Epithelial cell of esophagus (primary cell): ENCODE data around the gene YJEFN3.

Source experiments
- DNase-seq: peaks from one replicate; pipeline ENCODE4 v3.0.0; 2010; ENCODE audit warnings: low read depth
- H3K4me3 ChIP-seq: 2 replicates; pipeline ENCODE4 v1.5.1; 2011; ENCODE audit warnings: mild to moderate bottlenecking, low read length, control low read depth
- CTCF ChIP-seq: IDR thresholded peaks from 2 replicates; pipeline ENCODE4 v1.5.1; 2011; ENCODE audit warnings: low read depth, mild to moderate bottlenecking, low read length, control low read depth, inconsistent platforms; ENCODE audit not compliant: insufficient read depth; ENCODE audit errors: missing control alignments

YJEFN3 gene

GRCh38 chr19:19551853-19552192 is 23.1 kb downstream of the YJEFN3 start:
- DNase-seq, result no peak

GRCh38 chr19:19552798-19553197 is 24.1 kb downstream of the YJEFN3 start:
- peak; percentile 43 for DNase-seq
- no peak overlapping the region for H3K4me3 ChIP-seq
- peak; percentile 72 for TF ChIP-seq CTCF

More at GRCh38 chr19:19551853-19552192, 23.1 kb downstream of the YJEFN3 start:
- no peak overlapping the region for H3K4me3 ChIP-seq
- TF ChIP-seq CTCF, result no peak

GRCh38 chr19:19553670-19554069 is 25.0 kb downstream of the YJEFN3 start:
- H3K4me3 ChIP-seq, result no peak overlapping the region
- TF ChIP-seq CTCF, result no peak
- DNase-seq, result no peak

GRCh38 chr19:19554074-19555023 is 25.6 kb downstream of the YJEFN3 start:
- DNase-seq, result peak; percentile 42
- peak; percentile 61 for TF ChIP-seq CTCF
- H3K4me3 ChIP-seq, result no peak overlapping the region

GRCh38 chr19:19558055-19558454 is 29.3 kb downstream of the YJEFN3 start:
- DNase-seq, result no peak
- TF ChIP-seq CTCF, result no peak
- H3K4me3 ChIP-seq, result no peak overlapping the region

GRCh38 chr19:19558636-19559035 is 29.9 kb downstream of the YJEFN3 start:
- H3K4me3 ChIP-seq, result no peak overlapping the region
- no peak for DNase-seq
- TF ChIP-seq CTCF, result no peak

GRCh38 chr19:19559931-19560330 is 31.2 kb downstream of the YJEFN3 start:
- no peak for TF ChIP-seq CTCF
- no peak for DNase-seq

More at GRCh38 chr19:19559931-19560330, 31.2 kb downstream of the YJEFN3 start:
- no peak overlapping the region for H3K4me3 ChIP-seq
